DND-41 (cell line): Measurements from ENCODE around the gene RBM19.

Experiments
- ATAC-seq: fragments of 200-7000 bp; cut with Tn5 transposase; 3 replicates; pipeline ENCODE4 v1.9.1; 2021; ENCODE audit warnings: low read depth; ENCODE audit not compliant: insufficient read depth
- DNase-seq: peaks from one replicate; pipeline ENCODE4 v3.0.0-alpha.2; 2020
- H2AFZ ChIP-seq: 2 replicates; pipeline ENCODE4 v1.6.0; 2012; ENCODE audit warnings: low read depth, low read length
- H3K27ac ChIP-seq: 2 replicates; pipeline ENCODE4 v1.5.1; 2012; ENCODE audit warnings: low read length, inconsistent platforms
- H3K27me3 ChIP-seq: fragments of 200-600 bp; sonication (generic); 2 replicates; pipeline ENCODE4 v1.6.0; 2012; ENCODE audit warnings: low read length, mild to moderate bottlenecking, inconsistent platforms; ENCODE audit not compliant: insufficient read depth, poor library complexity
- H3K36me3 ChIP-seq: 2 replicates; pipeline ENCODE4 v1.5.1; 2012; ENCODE audit warnings: low read length, inconsistent platforms; ENCODE audit not compliant: insufficient read depth
- H3K4me1 ChIP-seq: 2 replicates; pipeline ENCODE4 v1.5.1; 2012; ENCODE audit warnings: mild to moderate bottlenecking, low read length; ENCODE audit not compliant: insufficient read depth
- H3K4me2 ChIP-seq: 2 replicates; pipeline ENCODE4 v1.6.0; 2012; ENCODE audit warnings: mild to moderate bottlenecking, moderate library complexity, low read length, inconsistent platforms; ENCODE audit not compliant: insufficient read depth
- H3K4me3 ChIP-seq, 2 experiments: fragments of 200-600 bp in 1 of 2; shearing (Covaris generic) in 1 of 2; 2 replicates each; pipeline ENCODE4 v1.5.1; 2012 to 2016; ENCODE audit warnings: inconsistent platforms in 2 of 2, low read length in 2 of 2, mild to moderate bottlenecking in 2 of 2, low read depth in 1 of 2, moderate library complexity in 1 of 2
- H3K79me2 ChIP-seq: 2 replicates; pipeline ENCODE4 v1.6.0; 2012; ENCODE audit warnings: low read length, inconsistent platforms; ENCODE audit not compliant: insufficient read depth
- H3K9ac ChIP-seq: 2 replicates; pipeline ENCODE4 v1.6.0; 2012; ENCODE audit warnings: low read depth, mild to moderate bottlenecking, inconsistent platforms, low read length, moderate library complexity
- H3K9me3 ChIP-seq: 2 replicates; pipeline ENCODE4 v1.5.1; 2012; ENCODE audit warnings: low read length, moderate library complexity, mild to moderate bottlenecking, inconsistent platforms; ENCODE audit not compliant: insufficient read depth, severe bottlenecking
- H4K20me1 ChIP-seq: 2 replicates; pipeline ENCODE4 v1.6.0; 2012; ENCODE audit warnings: low read length; ENCODE audit not compliant: insufficient read depth
- EZH2 ChIP-seq: IDR thresholded peaks from 3 replicates; pipeline ENCODE4 v1.6.1; 2012; ENCODE audit warnings: borderline replicate concordance, low read depth, mild to moderate bottlenecking, moderate library complexity, low read length, inconsistent platforms; ENCODE audit not compliant: severe bottlenecking
- TF ChIP-seq, protein P1 (sequence below): IDR thresholded peaks from 2 replicates; pipeline ENCODE4 v1.5.1; 2012; ENCODE audit warnings: borderline replicate concordance, low read length, moderate library complexity, mild to moderate bottlenecking; ENCODE audit not compliant: poor library complexity, severe bottlenecking; ENCODE audit errors: extremely low read depth

RBM19 gene

GRCh38 chr12:113899042-113899560 is 67.0 kb downstream of the RBM19 start:
- H2AFZ ChIP-seq, result no peak overlapping the region
- no peak for TF ChIP-seq EZH2
- TF ChIP-seq, protein P1, sequence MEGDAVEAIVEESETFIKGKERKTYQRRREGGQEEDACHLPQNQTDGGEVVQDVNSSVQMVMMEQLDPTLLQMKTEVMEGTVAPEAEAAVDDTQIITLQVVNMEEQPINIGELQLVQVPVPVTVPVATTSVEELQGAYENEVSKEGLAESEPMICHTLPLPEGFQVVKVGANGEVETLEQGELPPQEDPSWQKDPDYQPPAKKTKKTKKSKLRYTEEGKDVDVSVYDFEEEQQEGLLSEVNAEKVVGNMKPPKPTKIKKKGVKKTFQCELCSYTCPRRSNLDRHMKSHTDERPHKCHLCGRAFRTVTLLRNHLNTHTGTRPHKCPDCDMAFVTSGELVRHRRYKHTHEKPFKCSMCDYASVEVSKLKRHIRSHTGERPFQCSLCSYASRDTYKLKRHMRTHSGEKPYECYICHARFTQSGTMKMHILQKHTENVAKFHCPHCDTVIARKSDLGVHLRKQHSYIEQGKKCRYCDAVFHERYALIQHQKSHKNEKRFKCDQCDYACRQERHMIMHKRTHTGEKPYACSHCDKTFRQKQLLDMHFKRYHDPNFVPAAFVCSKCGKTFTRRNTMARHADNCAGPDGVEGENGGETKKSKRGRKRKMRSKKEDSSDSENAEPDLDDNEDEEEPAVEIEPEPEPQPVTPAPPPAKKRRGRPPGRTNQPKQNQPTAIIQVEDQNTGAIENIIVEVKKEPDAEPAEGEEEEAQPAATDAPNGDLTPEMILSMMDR, result no peak
- no peak for DNase-seq
- no peaks in the 10 kb centered on the region for H3K27me3 ChIP-seq
- H3K9ac ChIP-seq, result no peak overlapping the region
- H4K20me1 ChIP-seq, result no peaks in the 10 kb centered on the region; the same call in 1 of the 2 replicates
- H3K79me2 ChIP-seq, result no peaks in the 10 kb centered on the region
- no peaks in the 10 kb centered on the region for H3K4me1 ChIP-seq
- H3K36me3 ChIP-seq, result peaks cover 14% of the 10 kb centered on the region; the same call in 1 of the 2 replicates
- no peak overlapping the region for H3K27ac ChIP-seq
- no peaks in the 10 kb centered on the region for H3K9me3 ChIP-seq
- no peak overlapping the region for H3K4me3 ChIP-seq
- no peak for ATAC-seq
- no peak overlapping the region for H3K4me2 ChIP-seq

GRCh38 chr12:113898466-113898865 is 67.7 kb downstream of the RBM19 start:
- Histone ChIP-seq H3K9me3 (no peaks in the 10 kb centered on the region), H3K36me3 (peaks cover 11% of the 10 kb centered on the region; the same call in 1 of the 2 replicates), H3K4me1 (no peaks in the 10 kb centered on the region), H3K4me2 (no peak overlapping the region), H3K9ac (no peak overlapping the region), H3K27ac (no peak overlapping the region), H3K79me2 (no peaks in the 10 kb centered on the region), H3K27me3 (no peaks in the 10 kb centered on the region), H4K20me1 (no peaks in the 10 kb centered on the region; the same call in 1 of the 2 replicates), H3K4me3 (no peak overlapping the region), H2AFZ (no peak overlapping the region)
- ATAC-seq, result no peak
- TF ChIP-seq, protein P1, result no peak
- no peak for TF ChIP-seq EZH2
- DNase-seq, result no peak

DNA sequence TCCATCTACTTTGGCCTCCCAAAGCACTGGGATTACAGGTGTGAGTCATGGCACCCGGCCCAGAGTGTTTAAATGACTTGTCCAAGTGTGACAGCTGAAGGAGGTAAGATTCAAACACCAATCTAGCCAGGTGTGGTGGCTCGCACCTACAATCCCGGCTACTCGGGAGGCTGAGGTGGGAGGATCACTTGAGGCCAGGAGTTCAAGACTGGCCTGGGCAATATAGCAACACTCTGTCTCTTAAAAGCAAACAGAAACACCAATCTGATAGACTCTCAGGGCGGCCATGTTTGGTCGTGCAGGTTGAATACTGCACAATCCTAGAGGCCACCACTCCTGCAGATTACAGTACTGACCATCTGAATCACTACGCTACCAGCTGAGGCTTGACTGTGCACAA is 68.7 kb downstream of the RBM19 start:
- Histone ChIP-seq H3K27ac (no peak overlapping the region), H3K79me2 (no peaks in the 10 kb centered on the region), H3K4me1 (no peaks in the 10 kb centered on the region), H3K36me3 (peaks cover 11% of the 10 kb centered on the region; the same call in 1 of the 2 replicates), H3K9ac (no peak overlapping the region), H4K20me1 (no peaks in the 10 kb centered on the region; the same call in 1 of the 2 replicates), H3K27me3 (no peaks in the 10 kb centered on the region), H3K4me2 (no peak overlapping the region), H3K9me3 (no peaks in the 10 kb centered on the region), H3K4me3 (no peak overlapping the region), H2AFZ (no peak overlapping the region)
- ATAC-seq, result no peak
- no peak for DNase-seq
- TF ChIP-seq EZH2, result no peak
- TF ChIP-seq, protein P1, result no peak

DNA sequence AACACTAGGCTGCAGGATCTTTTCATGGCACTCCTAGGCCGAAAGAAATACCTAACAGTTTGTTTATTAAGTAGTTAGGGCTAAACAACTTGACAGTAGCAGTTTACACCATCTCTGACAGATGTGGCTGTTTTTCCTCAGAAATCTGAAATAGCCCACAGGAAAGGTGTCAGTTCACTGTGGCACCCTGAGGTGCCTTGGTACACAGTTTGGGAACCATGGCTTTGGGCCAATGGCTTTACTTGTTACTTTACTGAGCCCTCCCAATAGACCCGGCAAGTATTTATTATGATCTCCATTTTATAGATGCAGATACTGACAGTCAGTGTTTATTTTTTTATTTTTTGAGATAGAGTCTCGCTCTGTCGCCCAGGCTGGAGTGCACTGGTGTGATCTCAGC is 69.3 kb downstream of the RBM19 start:
- H3K27ac ChIP-seq, result no peak overlapping the region
- H3K9me3 ChIP-seq, result no peaks in the 10 kb centered on the region
- DNase-seq (no peak), ATAC-seq (no peak)
- H3K27me3 ChIP-seq, result no peaks in the 10 kb centered on the region
- no peaks in the 10 kb centered on the region; the same call in 1 of the 2 replicates for H4K20me1 ChIP-seq
- H3K4me3 ChIP-seq, result no peak overlapping the region
- no peak overlapping the region for H3K4me2 ChIP-seq
- H3K9ac ChIP-seq, result no peak overlapping the region
- no peaks in the 10 kb centered on the region for H3K79me2 ChIP-seq
- peaks cover 11% of the 10 kb centered on the region; the same call in 1 of the 2 replicates for H3K36me3 ChIP-seq
- H2AFZ ChIP-seq, result no peak overlapping the region
- no peaks in the 10 kb centered on the region for H3K4me1 ChIP-seq
- TF ChIP-seq EZH2, result no peak
- TF ChIP-seq, protein P1, result no peak
